ENCODE results near the gene PRSS36.

DNA sequence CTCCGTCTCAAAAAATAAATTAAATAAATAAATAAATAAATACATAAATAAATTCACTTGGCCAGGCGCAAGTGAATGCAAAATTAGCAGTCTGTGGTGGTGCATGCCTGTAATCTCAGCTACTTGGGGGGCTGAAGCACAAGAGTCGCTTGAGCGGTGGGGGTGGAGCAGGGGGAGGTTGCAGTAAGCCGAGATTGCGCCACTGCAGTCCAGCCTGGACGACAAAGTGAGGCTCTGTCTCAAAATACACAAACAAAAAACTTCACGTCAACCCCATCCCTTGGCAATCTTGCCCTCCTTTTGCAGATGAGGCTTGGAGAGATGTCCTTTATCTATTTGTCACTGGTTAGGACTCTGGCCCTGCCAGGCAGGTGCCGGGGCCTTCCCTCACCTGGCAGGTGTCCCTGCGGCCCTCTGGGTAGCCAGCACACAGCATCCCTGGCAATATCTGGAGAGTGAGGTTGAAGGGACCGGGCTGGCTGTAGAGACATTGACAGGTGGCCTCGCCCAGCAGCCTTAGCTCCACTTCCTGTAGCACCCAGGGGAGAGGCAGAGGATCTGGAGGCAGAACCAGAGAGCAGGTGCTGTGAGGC, 4.4 kb downstream of the PRSS36 start:
- TF ChIP-seq, protein P1, sequence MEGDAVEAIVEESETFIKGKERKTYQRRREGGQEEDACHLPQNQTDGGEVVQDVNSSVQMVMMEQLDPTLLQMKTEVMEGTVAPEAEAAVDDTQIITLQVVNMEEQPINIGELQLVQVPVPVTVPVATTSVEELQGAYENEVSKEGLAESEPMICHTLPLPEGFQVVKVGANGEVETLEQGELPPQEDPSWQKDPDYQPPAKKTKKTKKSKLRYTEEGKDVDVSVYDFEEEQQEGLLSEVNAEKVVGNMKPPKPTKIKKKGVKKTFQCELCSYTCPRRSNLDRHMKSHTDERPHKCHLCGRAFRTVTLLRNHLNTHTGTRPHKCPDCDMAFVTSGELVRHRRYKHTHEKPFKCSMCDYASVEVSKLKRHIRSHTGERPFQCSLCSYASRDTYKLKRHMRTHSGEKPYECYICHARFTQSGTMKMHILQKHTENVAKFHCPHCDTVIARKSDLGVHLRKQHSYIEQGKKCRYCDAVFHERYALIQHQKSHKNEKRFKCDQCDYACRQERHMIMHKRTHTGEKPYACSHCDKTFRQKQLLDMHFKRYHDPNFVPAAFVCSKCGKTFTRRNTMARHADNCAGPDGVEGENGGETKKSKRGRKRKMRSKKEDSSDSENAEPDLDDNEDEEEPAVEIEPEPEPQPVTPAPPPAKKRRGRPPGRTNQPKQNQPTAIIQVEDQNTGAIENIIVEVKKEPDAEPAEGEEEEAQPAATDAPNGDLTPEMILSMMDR (IDR thresholded peaks at IDR 0.05), result no peak
- no peak for TF ChIP-seq POLR2A (IDR thresholded peaks at IDR 0.05)

Measured in testis (tissue), 2 donors.